PFSK-1 (cell line): Measurements from ENCODE around the gene CDKN2C. TPM values are rescaled to one million over a fixed set of nuclear protein-coding genes. Genes with fewer than 3 reads are reported as not detected.

Experiments
- FOXP2 ChIP-seq: optimal IDR thresholded peaks from 2 replicates; pipeline ENCODE3; 2011; ENCODE audit warnings: borderline replicate concordance, control low read depth, inconsistent platforms; ENCODE audit not compliant: insufficient read depth; ENCODE audit errors: extremely low read length, extremely low read depth
- POLR2AphosphoS5 ChIP-seq: IDR thresholded peaks from 2 replicates; pipeline ENCODE4 v1.6.1; 2012; ENCODE audit warnings: low read depth, mild to moderate bottlenecking, control low read depth, low read length, moderate library complexity
- SIN3A ChIP-seq: IDR thresholded peaks from 2 replicates; pipeline ENCODE4 v1.6.1; 2012; ENCODE audit warnings: mild to moderate bottlenecking, low read length, moderate library complexity, borderline replicate concordance; ENCODE audit not compliant: insufficient read depth
- TAF1 ChIP-seq: IDR thresholded peaks from 2 replicates; pipeline ENCODE4 v1.6.1; 2012; ENCODE audit warnings: low read length, control low read depth, borderline replicate concordance; ENCODE audit not compliant: insufficient read depth
- polyA plus RNA-seq: library from polyadenylated mRNA; unstranded; fragments of >200 nt; gene quantifications from one replicate; pipeline ENCODE4 v1.2.1, GENCODE V29; 2012; ENCODE audit warnings: low read depth, missing spikeins; ENCODE audit not compliant: insufficient read length
- TF ChIP-seq, protein P1 (sequence below), 2 experiments: IDR thresholded peaks; 2 replicates each; pipeline versions ENCODE4 v1.6.1 to v1.8.0; 2011 to 2012; ENCODE audit warnings: low read depth in 2 of 2, low read length in 2 of 2, control low read depth in 1 of 2, inconsistent platforms in 1 of 2, mild to moderate bottlenecking in 1 of 2, moderate library complexity in 1 of 2; ENCODE audit not compliant: insufficient read depth in 1 of 2

Gene CDKN2C
- 8.7 TPM for polyA plus RNA-seq

DNA sequence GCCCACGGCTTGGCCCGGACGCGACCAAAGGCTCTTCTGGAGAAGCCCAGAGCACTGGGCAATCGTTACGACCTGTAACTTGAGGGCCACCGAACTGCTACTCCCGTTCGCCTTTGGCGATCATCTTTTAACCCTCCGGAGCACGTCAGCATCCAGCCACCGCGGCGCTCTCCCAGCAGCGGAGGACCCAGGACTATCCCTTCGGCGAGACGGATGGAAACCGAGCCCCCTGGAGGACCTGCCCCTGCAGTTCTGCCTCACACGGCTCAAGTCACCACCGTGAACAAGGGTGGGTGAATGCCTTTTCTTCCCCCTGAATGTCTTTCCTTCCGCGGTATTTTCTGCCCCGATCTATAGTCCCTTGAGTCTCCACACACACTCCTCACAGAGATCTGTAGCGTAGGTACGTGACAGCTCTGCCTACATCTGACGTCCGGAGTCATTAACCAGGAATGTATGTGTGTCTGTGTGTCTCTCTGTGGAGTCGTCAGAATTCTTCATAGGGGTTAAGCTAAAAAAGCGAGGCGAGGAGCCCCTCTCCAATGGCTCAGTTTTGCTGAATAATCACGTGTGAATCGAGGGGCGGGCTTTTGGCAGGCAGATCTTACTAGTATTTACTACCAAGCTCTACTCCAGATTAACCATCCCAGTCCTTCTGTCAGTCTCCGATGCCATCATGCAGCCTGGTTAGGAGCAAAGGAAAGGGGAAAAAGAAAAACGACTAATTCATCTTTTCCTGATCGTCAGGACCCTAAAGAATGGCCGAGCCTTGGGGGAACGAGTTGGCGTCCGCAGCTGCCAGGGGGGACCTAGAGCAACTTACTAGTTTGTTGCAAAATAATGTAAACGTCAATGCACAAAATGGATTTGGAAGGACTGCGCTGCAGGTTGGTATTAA lies at the start of gene CDKN2C:
CDKN2C (plus strand) TSS at position 635 of the 898 bp plus-strand sequence; CDS start at position 759, 124 bp downstream.
- TF ChIP-seq POLR2AphosphoS5, result peak; percentile 95
- TF ChIP-seq FOXP2, result no peak
- TF ChIP-seq SIN3A, result no peak; the same call in 1 of the 2 replicates
- TF ChIP-seq, protein P1, sequence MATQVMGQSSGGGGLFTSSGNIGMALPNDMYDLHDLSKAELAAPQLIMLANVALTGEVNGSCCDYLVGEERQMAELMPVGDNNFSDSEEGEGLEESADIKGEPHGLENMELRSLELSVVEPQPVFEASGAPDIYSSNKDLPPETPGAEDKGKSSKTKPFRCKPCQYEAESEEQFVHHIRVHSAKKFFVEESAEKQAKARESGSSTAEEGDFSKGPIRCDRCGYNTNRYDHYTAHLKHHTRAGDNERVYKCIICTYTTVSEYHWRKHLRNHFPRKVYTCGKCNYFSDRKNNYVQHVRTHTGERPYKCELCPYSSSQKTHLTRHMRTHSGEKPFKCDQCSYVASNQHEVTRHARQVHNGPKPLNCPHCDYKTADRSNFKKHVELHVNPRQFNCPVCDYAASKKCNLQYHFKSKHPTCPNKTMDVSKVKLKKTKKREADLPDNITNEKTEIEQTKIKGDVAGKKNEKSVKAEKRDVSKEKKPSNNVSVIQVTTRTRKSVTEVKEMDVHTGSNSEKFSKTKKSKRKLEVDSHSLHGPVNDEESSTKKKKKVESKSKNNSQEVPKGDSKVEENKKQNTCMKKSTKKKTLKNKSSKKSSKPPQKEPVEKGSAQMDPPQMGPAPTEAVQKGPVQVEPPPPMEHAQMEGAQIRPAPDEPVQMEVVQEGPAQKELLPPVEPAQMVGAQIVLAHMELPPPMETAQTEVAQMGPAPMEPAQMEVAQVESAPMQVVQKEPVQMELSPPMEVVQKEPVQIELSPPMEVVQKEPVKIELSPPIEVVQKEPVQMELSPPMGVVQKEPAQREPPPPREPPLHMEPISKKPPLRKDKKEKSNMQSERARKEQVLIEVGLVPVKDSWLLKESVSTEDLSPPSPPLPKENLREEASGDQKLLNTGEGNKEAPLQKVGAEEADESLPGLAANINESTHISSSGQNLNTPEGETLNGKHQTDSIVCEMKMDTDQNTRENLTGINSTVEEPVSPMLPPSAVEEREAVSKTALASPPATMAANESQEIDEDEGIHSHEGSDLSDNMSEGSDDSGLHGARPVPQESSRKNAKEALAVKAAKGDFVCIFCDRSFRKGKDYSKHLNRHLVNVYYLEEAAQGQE (IDR thresholded peaks at IDR 0.05; ENCODE audit: insufficient read depth in 1 of 2, low read depth in 2 of 2, low read length in 2 of 2), result peak in 1 of 2 experiments; percentile 61; a peak in 1 of 4 replicates
- TF ChIP-seq TAF1, result peak; percentile 85; the same call in 1 of the 2 replicates

DNA sequence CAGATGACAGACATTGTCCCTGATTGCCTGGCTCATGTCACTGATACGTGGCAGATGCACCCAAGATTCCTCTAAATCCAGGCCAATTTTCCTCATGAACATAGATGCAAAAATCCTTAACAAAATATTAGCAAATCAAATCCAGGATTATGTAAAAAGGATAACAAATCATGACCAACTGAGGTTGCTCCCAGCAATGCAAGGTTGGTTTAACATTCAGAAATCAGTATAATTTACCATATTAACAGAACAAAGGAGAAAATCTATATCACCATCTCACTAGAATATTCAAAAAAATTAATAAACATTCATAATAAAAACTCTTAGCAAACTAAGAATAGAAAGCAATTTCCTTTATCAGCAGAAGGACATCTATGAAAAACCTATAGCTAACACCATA lies 49.6 kb upstream of the CDKN2C start:
- no peak for TF ChIP-seq FOXP2
- no peak for TF ChIP-seq SIN3A
- TF ChIP-seq TAF1, result no peak
- TF ChIP-seq, protein P1 (IDR thresholded peaks at IDR 0.05; ENCODE audit: insufficient read depth in 1 of 2, low read depth in 2 of 2, low read length in 2 of 2), result no peak
- no peak for TF ChIP-seq POLR2AphosphoS5

DNA sequence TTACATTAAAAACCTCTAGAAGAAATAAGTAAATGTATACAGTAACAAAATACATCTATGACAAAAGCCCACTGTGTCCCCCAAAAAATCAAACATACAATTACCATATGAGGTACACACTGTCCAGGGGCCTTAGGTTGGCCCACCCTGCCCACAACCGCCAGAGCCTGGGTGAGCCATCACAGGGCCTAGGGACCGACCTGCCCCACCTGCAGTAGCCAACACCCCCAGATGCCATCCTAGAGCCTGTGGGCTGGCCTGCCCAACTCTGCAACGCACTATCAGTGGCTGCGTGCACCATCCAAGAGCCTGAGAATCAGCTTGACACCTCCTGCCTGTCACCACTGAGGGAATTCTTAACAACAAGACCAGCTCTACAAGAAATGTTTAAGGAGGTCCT lies 49.0 kb upstream of the CDKN2C start:
- TF ChIP-seq, protein P1 (IDR thresholded peaks at IDR 0.05; ENCODE audit: insufficient read depth in 1 of 2, low read depth in 2 of 2, low read length in 2 of 2), result no peak
- TF ChIP-seq POLR2AphosphoS5, result no peak
- no peak for TF ChIP-seq FOXP2
- no peak for TF ChIP-seq TAF1
- TF ChIP-seq SIN3A, result no peak

DNA sequence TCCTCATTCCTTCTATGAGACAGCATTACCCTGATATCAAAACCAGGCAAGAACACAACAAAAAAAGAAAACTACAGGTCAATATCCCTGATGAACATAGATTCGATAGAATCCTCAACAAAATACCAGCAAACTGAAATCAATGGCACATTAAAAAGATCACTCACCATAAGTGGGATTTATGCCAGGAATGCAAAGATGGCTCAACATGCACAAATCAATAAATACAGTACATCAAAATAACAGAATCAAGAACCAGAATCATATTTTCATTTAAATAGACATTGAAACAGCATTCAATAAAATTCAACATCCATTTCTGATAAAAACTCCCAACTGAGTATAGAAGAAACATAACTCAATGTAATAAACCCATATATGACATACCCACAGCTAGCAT lies 46.5 kb upstream of the CDKN2C start:
- TF ChIP-seq SIN3A (no peak), FOXP2 (no peak), POLR2AphosphoS5 (no peak), TAF1 (no peak)
- TF ChIP-seq, protein P1 (IDR thresholded peaks at IDR 0.05; ENCODE audit: insufficient read depth in 1 of 2, low read depth in 2 of 2, low read length in 2 of 2), result no peak
